Small intestine (tissue), 7 donors: ENCODE results near the gene FGGY. TPM values are rescaled to one million over a fixed set of nuclear protein-coding genes. Genes with fewer than 3 reads are reported as not detected.
"Not testable (repeated sequence)": the region's sequence is repeated elsewhere in the genome, so short reads cannot be mapped to it uniquely, and the experiment has no call there.

Experiments used
- DNase-seq, 2 donors: peaks; one replicate each; pipeline versions ENCODE4 v3.0.0 to v3.0.0-alpha.2; 2013
- FAIRE-seq: peaks from 2 replicates; lab custom pipeline; 2012; peaks lifted over from hg19 to GRCh38; lab: Jason Lieb, UNC
- H3K27ac ChIP-seq, 3 donors: one replicate each; pipeline ENCODE4 v1.5.1; 2013; ENCODE audit warnings: low read length in 2 of 3, mild to moderate bottlenecking in 2 of 3, control low read depth in 1 of 3, inconsistent platforms in 1 of 3, low read depth in 1 of 3, moderate library complexity in 1 of 3
- H3K27me3 ChIP-seq, 3 donors: one replicate each; pipeline ENCODE4 v1.6.1; 2013; ENCODE audit warnings: low read length in 3 of 3, inconsistent platforms in 1 of 3; ENCODE audit not compliant: control insufficient read depth in 3 of 3, insufficient read depth in 3 of 3
- H3K36me3 ChIP-seq, 3 donors: one replicate each; pipeline ENCODE4 v1.6.1; 2013; ENCODE audit warnings: low read length in 3 of 3, inconsistent platforms in 1 of 3, low read depth in 1 of 3, mild to moderate bottlenecking in 1 of 3, moderate library complexity in 1 of 3; ENCODE audit not compliant: control insufficient read depth in 3 of 3, insufficient read depth in 2 of 3
- H3K4me1 ChIP-seq, 3 donors: one replicate each; pipeline ENCODE4 v1.6.1; 2013; ENCODE audit warnings: low read length in 2 of 3, inconsistent platforms in 1 of 3, low read depth in 1 of 3, mild to moderate bottlenecking in 1 of 3, moderate library complexity in 1 of 3; ENCODE audit not compliant: control insufficient read depth in 3 of 3, insufficient read depth in 2 of 3
- H3K4me3 ChIP-seq, 3 donors: one replicate each; pipeline ENCODE4 v1.5.1; 2013; ENCODE audit warnings: low read length in 3 of 3, control low read depth in 1 of 3, inconsistent platforms in 1 of 3, low read depth in 1 of 3, mild to moderate bottlenecking in 1 of 3, moderate library complexity in 1 of 3
- H3K9me3 ChIP-seq, 2 donors: one replicate each; pipeline ENCODE4 v1.6.1; 2013; ENCODE audit warnings: low read depth in 1 of 2, low read length in 1 of 2; ENCODE audit not compliant: control insufficient read depth in 2 of 2, insufficient read depth in 1 of 2
- WGBS, 3 donors: extraction: QIAGEN DNeasy Blood & Tissue Kit; methylation state at CpG; one replicate each; pipeline ENCODE4 v1.1.7; 2013; 5-methylcytosine and 5-hydroxymethylcytosine counted together
- polyA plus RNA-seq, 4 donors: library from polyadenylated mRNA; stranded (reverse) in 3 of 4; unstranded in 1 of 4; fragments of 200-250 nt in 3 of 4; fragments of 120-200 nt in 1 of 4; gene quantifications; one replicate each; pipeline versions ENCODE4 v1.2.1 to v1.2.3, GENCODE V29; 2013
- donor health status: healthy with polysubstance abuse.
- donor health status: control.
- donor health status: control.
- donor health status: Bipolar disorder and iron deficiency.
- donor health status: healthy.

The FGGY gene
- polyA plus RNA-seq, 4 donors, result 12.3 to 28.0 (median 15.0) TPM

DNA sequence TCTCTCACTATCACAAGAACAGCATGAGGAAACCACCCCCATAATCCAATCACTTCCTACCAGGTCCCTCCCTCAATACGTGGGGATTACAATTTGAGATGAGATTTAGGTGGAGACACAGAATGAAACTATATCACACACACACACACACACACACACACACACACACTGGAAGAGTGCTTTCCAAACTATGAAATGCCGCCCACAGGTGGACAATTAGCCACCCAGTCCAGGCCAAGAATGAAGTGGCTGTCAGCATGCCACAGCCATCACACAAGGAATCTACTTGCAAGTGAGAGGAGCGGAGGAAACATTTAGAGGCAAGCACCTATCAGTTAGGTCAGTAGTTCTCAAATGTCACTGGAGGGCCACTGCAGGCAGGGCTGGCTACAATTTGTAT is 412.4 kb downstream of the FGGY start:
- Histone ChIP-seq H3K36me3 (peaks cover 0 to 6% (median 0%) of the 10 kb centered on the region in 3 donors), H3K9me3 (peaks cover 0 to 3% of the 10 kb centered on the region in 2 donors), H3K4me3 (no peak overlapping the region), H3K4me1 (peaks cover 0 to 2% (median 0%) of the 10 kb centered on the region in 3 donors), H3K27me3 (no peaks in the 10 kb centered on the region), H3K27ac (no peak overlapping the region)
- no peak for FAIRE-seq
- DNase-seq, result no peak
- 94 to 98% (median 97%) methylated on average over 3 of the region's 3 CpGs for WGBS, 3 donors

DNA sequence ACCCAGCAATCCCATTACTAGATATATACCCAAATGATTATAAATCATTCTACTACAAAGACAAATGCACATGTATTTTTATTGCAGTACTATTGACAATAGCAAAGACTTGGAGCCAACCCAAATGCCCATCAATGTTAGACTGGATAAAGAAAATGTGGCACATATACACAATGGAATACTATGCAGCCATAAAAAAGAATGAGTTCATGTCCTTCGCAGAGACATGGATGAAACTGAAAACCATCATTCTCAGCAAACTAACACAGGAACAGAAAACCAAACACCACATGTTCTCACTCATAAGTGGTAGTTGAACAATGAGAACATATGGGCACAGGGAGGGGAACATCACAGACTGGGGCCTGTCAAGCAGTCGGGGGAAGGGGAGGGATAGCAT is 414.0 kb downstream of the FGGY start:
- not testable (repeated sequence) for H3K4me3 ChIP-seq, H3K27me3 ChIP-seq, H3K4me1 ChIP-seq, DNase-seq, H3K36me3 ChIP-seq, H3K27ac ChIP-seq, H3K9me3 ChIP-seq, FAIRE-seq
- 94 to 97% (median 97%) methylated on average over 2 of the region's 2 CpGs for WGBS, 3 donors

DNA sequence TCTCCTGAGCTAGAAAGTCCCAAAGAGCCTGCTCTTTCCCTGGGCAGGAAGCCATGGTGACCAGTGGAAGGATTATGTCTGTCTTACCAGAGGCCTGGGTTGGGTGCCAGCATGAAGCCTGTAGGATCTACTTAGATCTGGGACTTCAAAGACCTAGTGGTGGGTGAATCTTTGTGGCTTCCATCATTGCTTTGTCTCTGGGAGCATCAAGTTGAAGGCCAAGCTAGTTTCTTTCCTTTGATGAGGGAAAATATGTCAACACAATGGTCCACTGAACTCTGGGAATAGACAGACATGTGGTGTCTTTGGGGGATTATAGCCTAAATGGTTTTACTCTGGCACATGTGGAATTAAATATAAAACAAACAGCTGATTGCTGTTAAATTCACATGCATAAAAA is 417.3 kb downstream of the FGGY start:
- FAIRE-seq, result no peak
- H3K4me1 ChIP-seq, result no peaks in the 10 kb centered on the region
- H3K27me3 ChIP-seq, result no peaks in the 10 kb centered on the region

DNA sequence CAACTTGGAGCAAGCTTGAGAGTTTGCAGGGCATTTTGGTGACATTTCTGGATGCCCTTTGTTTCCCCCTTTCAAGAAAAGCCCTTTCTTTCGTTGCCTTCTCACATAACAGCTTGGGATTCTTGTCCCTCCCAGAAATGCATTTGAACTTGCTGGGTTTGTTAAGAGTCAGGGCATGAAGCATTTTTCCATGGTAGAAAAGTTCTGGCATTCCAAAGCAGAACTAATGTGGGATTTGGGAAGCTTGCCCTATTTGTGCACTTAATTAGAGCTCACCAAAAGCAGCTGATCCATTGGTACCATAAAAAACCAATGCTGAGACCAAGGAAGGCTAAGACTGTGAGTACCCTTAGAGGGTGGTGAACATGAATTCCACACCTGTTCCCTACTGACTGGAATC is 418.1 kb downstream of the FGGY start:
- 78 to 88% (median 82%) methylated on average over 1 of the region's 1 CpG for WGBS, 3 donors
- Histone ChIP-seq H3K4me1 (no peaks in the 10 kb centered on the region), H3K27ac (no peak overlapping the region), H3K27me3 (no peaks in the 10 kb centered on the region), H3K9me3 (peaks cover 0 to 3% of the 10 kb centered on the region in 2 donors), H3K36me3 (peaks cover 0 to 6% (median 0%) of the 10 kb centered on the region in 3 donors), H3K4me3 (no peak overlapping the region)
- FAIRE-seq (no peak), DNase-seq (no peak)

More for the DNA sequence above, 417.3 kb downstream of the FGGY start:
- Histone ChIP-seq H3K4me3 (no peak overlapping the region), H3K36me3 (peaks cover 0 to 12% (median 0%) of the 10 kb centered on the region in 3 donors), H3K9me3 (peaks cover 0 to 3% of the 10 kb centered on the region in 2 donors), H3K27ac (no peak overlapping the region)
- DNase-seq, result no peak

DNA sequence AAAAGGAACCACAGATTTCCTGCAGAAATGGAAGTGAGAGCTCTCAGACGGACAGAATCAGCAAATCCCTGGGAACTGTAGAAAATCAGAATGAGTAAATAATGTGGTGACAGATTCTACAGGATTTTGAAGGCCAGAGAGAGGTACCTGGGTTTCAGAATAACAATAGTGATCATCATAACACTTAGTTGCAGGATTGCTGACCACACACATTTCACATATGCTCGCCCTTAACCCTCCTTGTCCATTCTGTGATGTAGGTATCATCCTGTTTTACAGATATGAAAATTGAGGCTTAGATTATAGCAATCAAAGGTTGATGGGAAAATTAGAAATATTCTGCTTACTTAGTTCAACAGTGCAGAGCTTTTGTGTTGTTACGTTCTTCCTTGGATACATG is 419.9 kb downstream of the FGGY start:
- Histone ChIP-seq H3K9me3 (no peaks in the 10 kb centered on the region), H3K36me3 (peaks cover 0 to 8% (median 0%) of the 10 kb centered on the region in 3 donors), H3K4me1 (no peaks in the 10 kb centered on the region), H3K4me3 (no peak overlapping the region), H3K27ac (no peak overlapping the region), H3K27me3 (no peaks in the 10 kb centered on the region)
- WGBS, 3 donors, result 90 to 93% (median 92%) methylated on average over 3 of the region's 3 CpGs
- DNase-seq (no peak), FAIRE-seq (no peak)

DNA sequence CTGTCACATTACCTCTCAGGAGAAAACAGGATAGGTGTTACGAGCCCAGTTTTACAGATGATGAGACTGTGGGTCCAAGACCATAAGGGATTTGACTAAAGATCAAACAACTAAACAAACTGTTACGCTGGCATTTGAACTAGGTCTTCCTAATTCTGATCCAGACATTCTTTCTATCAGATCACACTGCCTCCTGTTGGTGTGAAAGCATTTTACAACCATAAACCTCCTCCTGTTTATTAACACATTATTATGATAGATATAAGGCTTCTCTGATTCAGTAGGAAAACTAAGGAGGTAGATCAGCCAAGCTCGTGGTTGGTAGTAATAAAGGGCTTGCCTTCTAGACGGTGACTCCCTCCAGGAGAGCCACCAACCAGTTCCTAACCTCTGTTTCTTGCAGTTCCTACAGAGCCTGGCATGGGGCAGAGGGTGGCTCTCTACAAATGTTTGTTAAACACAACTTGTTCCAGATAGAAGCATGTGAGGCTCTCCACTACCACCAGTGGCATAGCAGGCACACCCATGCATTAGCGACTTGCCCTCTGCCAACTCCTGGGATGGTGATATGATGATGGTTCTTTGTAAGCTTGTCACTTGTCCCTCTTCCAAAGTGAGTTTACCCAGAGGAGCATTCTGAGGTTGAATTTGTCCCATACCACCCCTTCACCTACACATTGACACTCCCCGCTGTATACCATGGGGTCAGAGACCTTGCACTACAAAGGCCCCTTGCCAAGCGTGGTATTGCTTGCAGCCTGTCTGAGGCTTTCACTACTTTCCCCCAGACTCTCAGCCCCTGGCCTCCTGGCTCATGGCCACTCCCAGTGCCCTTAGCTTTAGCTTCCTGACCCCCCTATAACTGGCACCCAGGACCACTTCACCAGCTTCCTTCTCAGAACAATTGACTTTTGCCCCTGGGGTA is 421.4 kb downstream of the FGGY start:
- no peaks in the 10 kb centered on the region for H3K4me1 ChIP-seq
- FAIRE-seq, result no peak
- no peaks in the 10 kb centered on the region for H3K27me3 ChIP-seq

DNA sequence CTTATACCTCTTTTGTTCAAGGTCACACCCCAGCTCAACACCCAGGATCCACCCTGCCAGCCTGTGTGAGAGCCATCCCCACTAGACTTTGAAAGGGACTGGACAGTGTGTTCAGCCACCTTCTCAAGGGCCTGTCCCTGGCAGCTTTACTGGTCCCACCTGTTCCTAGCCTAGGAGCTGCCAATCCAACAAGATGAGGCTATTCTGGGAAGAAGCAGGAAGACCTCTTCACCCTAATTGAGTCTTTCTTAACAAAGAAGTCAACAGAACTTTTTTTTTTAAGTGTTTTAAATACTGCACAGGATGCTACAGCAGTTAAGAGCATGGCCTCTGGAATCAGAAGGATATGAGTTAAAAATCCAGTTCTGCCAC is 422.1 kb downstream of the FGGY start:
- FAIRE-seq (no peak), DNase-seq (no peak)
- peaks cover 0 to 10% of the 10 kb centered on the region in 2 donors for H3K9me3 ChIP-seq
- H3K4me1 ChIP-seq, result no peaks in the 10 kb centered on the region
- H3K27ac ChIP-seq, result no peak overlapping the region
- H3K27me3 ChIP-seq, result no peaks in the 10 kb centered on the region
- no peak overlapping the region for H3K4me3 ChIP-seq
- H3K36me3 ChIP-seq, result peaks cover 0 to 8% (median 0%) of the 10 kb centered on the region in 3 donors

More for the DNA sequence above, 421.4 kb downstream of the FGGY start:
- H3K36me3 ChIP-seq, result peaks cover 0 to 8% (median 0%) of the 10 kb centered on the region in 3 donors
- 76 to 90% (median 87%) methylated on average over 7 of the region's 7 CpGs for WGBS, 3 donors
- H3K9me3 ChIP-seq, result peaks cover 0 to 10% of the 10 kb centered on the region in 2 donors
- H3K27ac ChIP-seq, result no peak overlapping the region
- DNase-seq, result no peak
- H3K4me3 ChIP-seq, result no peak overlapping the region

DNA sequence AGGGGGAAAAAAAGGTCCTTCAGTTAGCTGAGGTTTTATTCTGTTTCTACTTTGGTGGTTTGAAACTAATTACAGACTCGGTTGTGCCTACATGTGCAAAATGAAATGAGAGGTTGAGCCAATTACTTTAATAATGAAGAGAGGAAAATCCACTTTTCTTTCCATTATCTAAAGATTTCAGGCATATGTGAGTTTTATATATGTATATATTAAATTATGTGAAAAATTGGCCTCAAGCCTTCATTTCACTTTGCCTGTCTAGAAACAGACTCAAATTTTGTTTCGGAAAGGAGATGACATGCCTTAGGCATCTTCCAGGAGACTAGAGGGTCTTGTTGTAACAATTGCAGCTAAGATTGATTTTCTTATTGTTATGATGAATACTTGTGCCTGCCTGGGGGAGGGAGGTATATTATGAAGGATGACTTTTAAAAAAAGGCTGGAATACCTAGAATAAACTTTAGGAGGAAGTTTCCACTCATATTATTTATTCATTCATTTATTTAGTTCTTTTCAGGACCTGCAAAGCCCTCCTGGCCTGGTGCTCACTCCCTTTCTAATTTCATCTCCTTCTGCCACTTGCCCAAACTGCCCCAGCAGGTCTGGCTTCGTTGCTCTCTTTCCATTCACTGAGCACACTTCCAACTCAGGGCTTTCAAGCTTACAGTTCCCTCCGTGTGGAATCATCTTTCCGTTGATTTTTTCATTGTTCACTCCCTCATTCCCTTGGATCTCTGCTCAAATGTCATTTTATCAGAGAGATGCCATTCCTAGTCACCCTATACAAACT is 423.6 kb downstream of the FGGY start:
- Histone ChIP-seq H3K27ac (no peak overlapping the region), H3K4me3 (no peak overlapping the region), H3K4me1 (no peaks in the 10 kb centered on the region), H3K36me3 (peaks cover 0 to 8% (median 0%) of the 10 kb centered on the region in 3 donors), H3K27me3 (no peaks in the 10 kb centered on the region), H3K9me3 (peaks cover 0 to 10% of the 10 kb centered on the region in 2 donors)
- 75 to 84% (median 80%) methylated on average over 5 of the region's 5 CpGs for WGBS, 3 donors
- DNase-seq (no peak), FAIRE-seq (no peak)
